Naive B cell (primary cell): ENCODE data around the gene ADAMTS1. TPM values are rescaled to one million over a fixed set of nuclear protein-coding genes. Genes with fewer than 3 reads are reported as not detected.
"Not testable (repeated sequence)": the region's sequence is repeated elsewhere in the genome, so short reads cannot be mapped to it uniquely, and the experiment has no call there.

Source experiments
- ATAC-seq, 2 donors: fragments of 150-1000 bp; cut with Tn5 transposase; 2 replicates each; pipeline ENCODE4 v1.10.0; 2021; ENCODE audit warnings: low read depth in 2 of 2, mild to moderate bottlenecking in 2 of 2, moderate library complexity in 2 of 2
- DNase-seq: peaks from one replicate; pipeline ENCODE4 v3.0.0; 2022
- H3K27ac Mint-ChIP-seq, 6 donors: one replicate each; pipeline ENCODE4 v1.8.0; 2020 to 2022; ENCODE audit warnings: mild to moderate bottlenecking in 6 of 6, mixed read lengths in 6 of 6, moderate library complexity in 5 of 6, inconsistent platforms in 2 of 6
- H3K27me3 Mint-ChIP-seq, 3 donors: one replicate each; pipeline ENCODE4 v1.8.0; 2021 to 2022; ENCODE audit warnings: mixed read lengths in 3 of 3, mild to moderate bottlenecking in 1 of 3
- H3K36me3 Mint-ChIP-seq, 2 donors: one replicate each; pipeline ENCODE4 v1.8.0; 2020 to 2022; ENCODE audit warnings: mixed read lengths in 2 of 2, inconsistent platforms in 1 of 2, mild to moderate bottlenecking in 1 of 2
- H3K4me1 Mint-ChIP-seq, 3 donors: one replicate each; pipeline ENCODE4 v1.8.0; 2020 to 2022; ENCODE audit warnings: mixed read lengths in 3 of 3, inconsistent platforms in 1 of 3, mild to moderate bottlenecking in 1 of 3, moderate library complexity in 1 of 3
- H3K4me3 Mint-ChIP-seq, 8 donors: one replicate each; pipeline ENCODE4 v1.8.0; 2020 to 2022; ENCODE audit warnings: mild to moderate bottlenecking in 8 of 8, mixed read lengths in 8 of 8, moderate library complexity in 8 of 8, inconsistent platforms in 2 of 8
- H3K9me3 Mint-ChIP-seq, 7 donors: one replicate each; pipeline ENCODE4 v1.8.0; 2020 to 2022; ENCODE audit warnings: mixed read lengths in 7 of 7, mild to moderate bottlenecking in 5 of 7, inconsistent platforms in 2 of 7, moderate library complexity in 1 of 7
- polyA plus RNA-seq, 6 donors: library from polyadenylated mRNA; unstranded; fragments of 300-500 nt; fragmentation: Illumina TruSeq; gene quantifications; one replicate each; pipeline ENCODE4 v1.2.3, GENCODE V29; 2021; ENCODE audit warnings: low read depth in 6 of 6

ADAMTS1 gene
- not detected for polyA plus RNA-seq

DNA sequence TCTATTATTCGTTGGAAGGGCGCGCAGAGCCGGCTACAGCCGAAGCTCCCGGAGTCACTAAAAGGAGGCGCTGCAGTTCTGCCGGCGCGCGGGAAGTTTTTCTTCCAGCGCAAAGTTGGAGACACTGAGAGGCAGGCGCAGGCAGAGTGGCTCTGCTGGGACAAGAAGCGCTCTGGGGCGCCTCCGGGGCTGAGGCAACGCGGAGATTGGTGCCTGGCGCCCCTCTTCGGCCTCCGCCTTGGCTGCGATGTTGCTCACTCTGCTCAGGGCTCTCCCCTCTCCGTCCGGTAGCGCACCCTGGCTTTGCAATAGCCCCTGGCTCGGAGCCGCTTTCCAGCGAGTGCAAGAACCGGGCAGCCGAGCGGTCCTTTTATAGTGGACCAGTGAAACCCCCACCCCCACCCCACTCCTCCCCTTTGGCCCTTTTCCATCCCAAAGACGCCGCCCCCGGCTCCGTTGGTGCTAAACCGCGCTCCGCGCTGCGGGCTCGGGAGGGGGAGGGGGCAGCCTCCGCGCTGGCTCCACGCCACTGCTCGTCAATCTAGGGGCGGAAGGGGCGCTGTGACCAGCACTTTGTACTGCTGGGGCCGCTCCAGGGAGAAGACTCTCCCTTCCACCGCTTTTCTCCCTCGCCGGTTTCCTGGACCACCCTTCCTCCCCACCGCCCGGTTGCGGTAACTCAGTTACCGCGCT is at the start of gene ADAMTS1:
ADAMTS1 (minus strand) TSS at position 344 of the 693 bp plus-strand sequence. CDS start 455 bp downstream, outside the sequence.
- Mint-ChIP-seq H3K9me3 (peaks cover 0 to 10% (median 5%) of the 10 kb centered on the region in 7 donors), H3K27ac (peak within 1 kb of the TSS in 2 of 6 donors; percentile 34 to 50), H3K4me3 (peak within 1 kb of the TSS; percentile 65 to 87 (median 76)), H3K36me3 (peaks cover 0 to 7% of the 10 kb centered on the region in 2 donors), H3K4me1 (peaks cover 28 to 35% (median 34%) of the 10 kb centered on the region in 3 donors), H3K27me3 (peaks cover 61 to 72% (median 62%) of the 10 kb centered on the region in 3 donors)
- no peak for ATAC-seq
- DNase-seq: no peak

DNA sequence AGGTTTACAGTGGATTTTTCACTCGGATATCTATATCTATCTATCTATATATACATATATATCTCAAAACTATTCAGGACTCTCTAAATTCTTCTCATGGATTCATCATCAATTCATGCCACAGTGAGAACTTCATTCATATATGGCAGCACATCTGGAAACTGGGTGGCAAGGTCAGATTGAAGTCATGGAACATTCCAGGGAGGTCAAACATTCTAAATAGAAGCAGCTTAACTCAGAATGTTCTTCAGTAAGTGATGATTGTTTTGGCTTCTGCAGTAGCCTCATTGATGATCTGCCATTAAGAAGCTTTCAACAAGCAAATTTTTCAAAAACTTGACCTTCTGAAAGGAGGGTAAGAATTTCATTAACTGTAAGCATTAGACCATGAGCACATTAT is 46.9 kb upstream of the ADAMTS1 start:
- ATAC-seq: no peak
- no peak overlapping the region for H3K27ac Mint-ChIP-seq
- no peak for DNase-seq
- no peaks in the 10 kb centered on the region for H3K27me3 Mint-ChIP-seq
- no peak overlapping the region for H3K4me3 Mint-ChIP-seq
- H3K36me3 Mint-ChIP-seq: no peaks in the 10 kb centered on the region
- no peaks in the 10 kb centered on the region for H3K4me1 Mint-ChIP-seq
- H3K9me3 Mint-ChIP-seq: peaks cover 0 to 2% (median 0%) of the 10 kb centered on the region in 7 donors

DNA sequence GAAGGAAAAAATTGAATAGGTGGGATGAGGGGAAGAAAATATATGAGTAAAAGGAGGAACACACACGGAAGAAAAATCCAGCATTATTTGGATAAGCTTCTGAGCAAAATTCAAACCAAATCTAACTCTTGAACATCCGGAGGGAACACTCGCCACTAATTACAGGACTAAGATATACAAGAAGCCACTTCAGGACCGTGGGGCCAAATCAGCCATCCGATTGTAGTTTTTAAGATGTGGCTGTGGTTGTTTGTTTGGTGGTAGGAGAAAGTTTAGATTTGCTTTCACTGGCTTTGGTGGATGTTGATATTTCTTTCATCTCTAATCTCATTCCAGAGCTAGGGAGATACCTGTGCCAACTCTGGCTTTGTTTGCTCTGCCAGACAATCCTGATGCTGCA is 43.7 kb upstream of the ADAMTS1 start:
- Mint-ChIP-seq H3K9me3 (no peaks in the 10 kb centered on the region), H3K27ac (no peak overlapping the region), H3K36me3 (no peaks in the 10 kb centered on the region), H3K4me1 (no peaks in the 10 kb centered on the region), H3K27me3 (peaks cover 0 to 7% (median 0%) of the 10 kb centered on the region in 3 donors), H3K4me3 (no peak overlapping the region)
- no peak for DNase-seq
- no peak for ATAC-seq

DNA sequence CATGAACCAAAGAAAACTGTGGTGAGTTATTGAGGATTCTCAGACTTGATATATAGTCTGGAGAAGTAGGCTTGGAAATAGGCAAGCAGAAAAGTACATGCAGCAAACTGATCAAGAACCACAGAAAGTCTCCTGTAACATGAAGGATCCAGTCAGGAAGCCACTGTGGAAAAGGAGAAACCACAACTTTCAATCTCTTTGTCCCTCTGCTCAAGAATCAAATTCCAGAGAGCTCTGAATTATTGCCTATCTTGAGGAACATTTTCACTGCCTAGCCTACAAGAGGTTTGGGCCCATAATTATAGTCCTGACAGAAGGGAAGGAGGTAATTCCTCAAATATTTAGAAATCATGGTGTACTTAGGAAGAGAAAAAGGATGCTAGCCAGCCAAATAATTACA is 43.0 kb upstream of the ADAMTS1 start:
- H3K4me1 Mint-ChIP-seq: no peaks in the 10 kb centered on the region
- no peak for DNase-seq
- H3K9me3 Mint-ChIP-seq: no peaks in the 10 kb centered on the region
- no peak for ATAC-seq
- no peak overlapping the region for H3K4me3 Mint-ChIP-seq
- no peaks in the 10 kb centered on the region for H3K36me3 Mint-ChIP-seq
- no peak overlapping the region for H3K27ac Mint-ChIP-seq
- H3K27me3 Mint-ChIP-seq: peaks cover 0 to 7% (median 0%) of the 10 kb centered on the region in 3 donors

DNA sequence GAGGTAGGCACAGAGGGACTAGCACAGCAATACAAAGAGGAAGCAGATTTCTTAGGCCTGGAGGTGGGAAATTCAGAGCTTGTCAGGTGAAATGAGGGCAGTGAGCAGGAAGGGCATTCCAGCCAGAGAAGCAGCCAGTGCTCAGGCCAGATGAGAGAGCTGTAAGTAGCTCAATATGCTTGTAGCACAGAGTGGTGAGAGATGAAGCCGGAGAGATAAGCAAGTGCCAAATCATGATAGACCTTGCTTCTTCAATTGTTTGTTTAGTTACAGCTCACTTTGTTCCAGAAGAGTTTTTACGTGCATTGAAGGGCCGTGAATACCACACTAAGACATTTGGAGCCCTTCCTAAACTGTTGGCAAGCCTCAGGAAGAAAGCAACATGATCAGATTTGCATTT is 42.0 kb upstream of the ADAMTS1 start:
- no peak overlapping the region for H3K27ac Mint-ChIP-seq
- no peak overlapping the region for H3K4me3 Mint-ChIP-seq
- peaks cover 0 to 7% (median 0%) of the 10 kb centered on the region in 3 donors for H3K27me3 Mint-ChIP-seq
- DNase-seq (no peak), ATAC-seq (no peak)
- no peaks in the 10 kb centered on the region for H3K9me3 Mint-ChIP-seq
- H3K4me1 Mint-ChIP-seq: no peaks in the 10 kb centered on the region
- no peaks in the 10 kb centered on the region for H3K36me3 Mint-ChIP-seq

DNA sequence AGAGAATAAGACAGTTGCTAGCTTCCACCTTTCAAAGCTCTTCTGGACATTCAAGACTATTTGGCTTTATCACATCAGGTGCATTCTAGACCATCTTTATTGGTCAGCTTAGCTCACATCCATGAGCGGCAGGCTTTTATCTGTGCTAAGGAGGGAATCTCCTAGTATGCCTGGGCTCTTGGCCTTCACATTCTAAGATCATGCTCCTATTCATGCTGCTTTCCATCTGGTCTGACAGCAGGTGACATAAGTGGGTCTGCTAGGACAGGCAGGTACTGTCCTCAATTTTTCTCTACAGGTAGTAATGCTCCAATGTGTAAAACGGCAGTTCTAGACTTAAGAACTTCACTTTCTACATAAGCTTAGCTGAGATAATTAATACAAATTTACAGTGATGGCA is 39.2 kb upstream of the ADAMTS1 start:
- H3K4me3 Mint-ChIP-seq: no peak overlapping the region
- no peaks in the 10 kb centered on the region for H3K36me3 Mint-ChIP-seq
- ATAC-seq (no peak), DNase-seq (no peak)
- H3K4me1 Mint-ChIP-seq: no peaks in the 10 kb centered on the region
- H3K27me3 Mint-ChIP-seq: peaks cover 0 to 7% (median 0%) of the 10 kb centered on the region in 3 donors
- no peak overlapping the region for H3K27ac Mint-ChIP-seq
- H3K9me3 Mint-ChIP-seq: no peaks in the 10 kb centered on the region

DNA sequence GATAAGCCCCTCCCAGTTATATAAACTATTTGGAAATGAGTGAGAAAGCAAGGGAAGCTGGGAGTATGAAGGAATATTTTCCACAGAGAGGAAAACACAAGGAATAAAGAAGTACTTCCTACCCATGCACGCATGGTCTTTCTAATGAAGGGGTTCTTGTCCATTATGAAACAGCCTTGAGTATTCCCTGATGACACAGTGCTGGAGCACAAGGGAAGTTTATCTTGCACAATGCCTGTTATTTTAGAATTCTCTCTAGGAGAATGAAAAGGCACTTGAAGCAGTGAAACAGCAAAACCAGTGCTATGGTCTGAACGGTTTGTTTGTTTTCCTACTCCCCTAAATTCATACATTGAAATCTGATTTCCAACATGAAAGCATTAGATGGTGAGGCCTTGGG is 38.6 kb upstream of the ADAMTS1 start:
- H3K36me3 Mint-ChIP-seq: no peaks in the 10 kb centered on the region
- H3K9me3 Mint-ChIP-seq: no peaks in the 10 kb centered on the region
- H3K27me3 Mint-ChIP-seq: peaks cover 0 to 9% (median 0%) of the 10 kb centered on the region in 3 donors
- no peak for DNase-seq
- no peaks in the 10 kb centered on the region for H3K4me1 Mint-ChIP-seq
- ATAC-seq: no peak
- no peak overlapping the region for H3K27ac Mint-ChIP-seq
- H3K4me3 Mint-ChIP-seq: no peak overlapping the region

DNA sequence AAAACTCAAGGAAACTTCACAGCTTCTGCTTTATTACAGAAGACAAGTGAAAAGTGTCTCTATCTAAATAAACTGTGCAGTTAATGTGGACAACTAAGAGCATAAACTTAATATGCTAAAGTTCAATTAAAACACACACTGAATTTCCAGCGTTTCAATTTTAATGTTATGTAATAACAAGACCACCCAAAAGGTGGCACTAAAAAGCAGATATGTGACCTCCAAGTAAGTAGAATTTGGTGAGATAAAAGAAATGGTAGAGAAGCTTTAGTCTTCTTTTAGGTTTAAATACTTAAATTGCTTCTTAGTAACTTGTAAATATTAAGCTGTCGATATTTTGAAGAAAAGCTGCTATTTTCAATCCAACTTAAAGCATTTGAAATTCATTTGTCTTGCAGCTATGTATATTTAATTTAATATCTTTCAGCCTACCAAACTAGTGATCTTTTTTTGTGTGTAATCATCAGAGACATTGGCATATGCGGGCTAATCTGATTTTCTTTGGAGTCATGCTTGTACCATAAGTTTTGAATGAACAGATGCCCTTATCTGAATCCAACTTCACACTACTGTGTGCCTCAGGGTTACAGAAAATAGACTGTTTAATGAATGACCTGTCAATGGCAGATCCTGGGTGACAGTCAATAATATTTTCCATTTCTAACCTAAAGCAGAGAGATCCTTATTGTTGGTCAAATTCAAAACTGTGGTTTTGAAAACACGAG is 36.5 kb upstream of the ADAMTS1 start:
- H3K4me3 Mint-ChIP-seq: no peak overlapping the region
- peaks cover 0 to 5% (median 0%) of the 10 kb centered on the region in 3 donors for H3K4me1 Mint-ChIP-seq
- H3K27me3 Mint-ChIP-seq: peaks cover 0 to 9% (median 0%) of the 10 kb centered on the region in 3 donors
- H3K36me3 Mint-ChIP-seq: no peaks in the 10 kb centered on the region
- H3K9me3 Mint-ChIP-seq: no peaks in the 10 kb centered on the region
- DNase-seq (no peak), ATAC-seq (no peak)
- no peak overlapping the region for H3K27ac Mint-ChIP-seq

DNA sequence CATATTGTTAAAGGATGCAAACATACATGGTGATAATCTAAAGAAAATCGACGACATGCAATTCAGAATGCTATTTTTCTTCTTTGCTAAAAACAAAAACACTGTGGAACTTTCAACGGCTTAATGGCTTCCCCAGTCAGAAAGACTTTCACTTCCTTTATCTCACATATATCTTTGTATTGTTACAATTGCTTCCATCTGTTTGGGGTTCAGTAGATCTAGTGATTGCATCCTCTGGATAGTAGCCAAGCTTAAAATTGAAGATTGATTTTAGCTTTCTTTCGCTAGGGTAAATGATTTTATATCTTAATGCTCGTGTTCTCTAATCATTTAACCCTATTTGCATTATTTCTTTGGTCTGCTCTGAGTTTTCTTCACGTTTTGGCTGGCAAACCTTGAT is 31.8 kb upstream of the ADAMTS1 start:
- no peak for DNase-seq
- Mint-ChIP-seq H3K9me3 (no peaks in the 10 kb centered on the region), H3K27ac (no peak overlapping the region), H3K27me3 (peaks cover 0 to 3% (median 0%) of the 10 kb centered on the region in 3 donors), H3K4me1 (peaks cover 0 to 5% (median 0%) of the 10 kb centered on the region in 3 donors), H3K4me3 (no peak overlapping the region), H3K36me3 (no peaks in the 10 kb centered on the region)
- ATAC-seq: no peak

DNA sequence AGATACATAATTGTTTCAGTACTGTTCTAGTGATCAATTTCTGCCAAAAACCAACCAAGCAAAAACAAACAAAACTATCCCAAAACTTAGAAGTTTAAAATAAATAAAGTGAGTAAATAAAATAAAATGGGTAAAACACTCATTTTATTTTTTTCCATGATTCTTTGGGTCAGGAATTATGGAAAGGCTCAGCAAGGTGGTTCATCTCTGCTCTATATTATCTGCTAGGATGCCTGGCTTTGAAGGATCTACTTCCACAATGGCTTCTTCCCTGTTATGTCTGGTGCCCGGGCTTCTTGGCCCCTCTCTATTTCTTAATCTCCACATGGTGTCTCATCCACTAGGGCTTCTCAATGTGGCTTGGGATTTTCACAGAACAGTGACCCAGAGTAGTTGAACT is 29.1 kb upstream of the ADAMTS1 start:
- H3K4me1 Mint-ChIP-seq: peaks cover 0 to 5% (median 0%) of the 10 kb centered on the region in 3 donors
- H3K27ac Mint-ChIP-seq: no peak overlapping the region
- ATAC-seq (no peak), DNase-seq (no peak)
- H3K9me3 Mint-ChIP-seq: peaks cover 0 to 2% (median 0%) of the 10 kb centered on the region in 7 donors
- no peaks in the 10 kb centered on the region for H3K36me3 Mint-ChIP-seq
- peaks cover 0 to 7% (median 0%) of the 10 kb centered on the region in 3 donors for H3K27me3 Mint-ChIP-seq
- no peak overlapping the region for H3K4me3 Mint-ChIP-seq

DNA sequence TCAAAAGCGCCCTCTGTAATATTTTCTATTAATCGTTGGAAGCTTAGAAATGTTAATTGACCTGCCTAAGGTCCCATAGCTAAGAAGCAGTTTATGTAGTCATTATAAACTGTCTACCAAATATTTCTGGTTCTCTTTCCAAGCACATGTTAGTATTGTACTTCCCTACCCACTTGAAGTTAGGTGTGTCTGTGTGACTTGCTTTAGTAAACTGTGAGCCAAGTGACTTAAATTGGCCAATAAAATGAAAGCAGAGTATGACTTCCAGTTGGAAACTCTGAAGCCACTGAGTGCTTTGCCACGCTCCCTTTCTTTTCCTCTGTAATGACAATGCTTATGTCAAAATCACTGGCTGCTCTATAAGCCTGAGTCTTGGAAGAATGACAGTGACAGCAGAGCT is 20.6 kb upstream of the ADAMTS1 start:
- Mint-ChIP-seq H3K27ac (no peak overlapping the region), H3K9me3 (peaks cover 0 to 4% (median 2%) of the 10 kb centered on the region in 7 donors), H3K4me3 (no peak overlapping the region), H3K4me1 (no peaks in the 10 kb centered on the region), H3K36me3 (no peaks in the 10 kb centered on the region), H3K27me3 (peaks cover 0 to 5% (median 0%) of the 10 kb centered on the region in 3 donors)
- ATAC-seq: no peak
- no peak for DNase-seq

DNA sequence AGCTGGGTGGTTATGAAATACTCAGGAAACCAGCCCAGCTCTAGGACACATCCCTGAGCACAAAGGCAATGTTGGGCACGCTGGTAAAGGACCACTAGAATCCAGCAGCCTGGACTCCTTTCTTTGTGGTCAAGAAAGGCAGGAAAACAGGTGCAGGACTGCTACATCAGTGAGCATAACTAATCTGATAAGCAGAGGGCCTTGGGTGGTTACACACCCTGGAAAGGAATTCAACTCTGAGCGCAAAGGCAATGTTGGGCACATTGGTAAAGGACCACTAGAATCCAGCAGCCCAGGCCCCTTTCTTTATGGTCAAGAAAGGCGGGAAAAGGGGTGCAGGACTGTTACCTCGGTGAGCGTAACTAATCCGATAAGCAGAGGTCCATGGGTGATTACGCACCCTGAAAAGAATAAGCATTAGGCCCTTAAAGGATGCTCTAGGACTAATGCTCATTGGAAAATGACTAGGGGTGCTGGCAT is 11.7 kb upstream of the ADAMTS1 start:
- H3K36me3 Mint-ChIP-seq, H3K4me3 Mint-ChIP-seq, H3K4me1 Mint-ChIP-seq, H3K27ac Mint-ChIP-seq, H3K9me3 Mint-ChIP-seq, ATAC-seq, DNase-seq: not testable (repeated sequence)
- peaks cover 7 to 16% (median 7%) of the 10 kb centered on the region in 3 donors for H3K27me3 Mint-ChIP-seq

DNA sequence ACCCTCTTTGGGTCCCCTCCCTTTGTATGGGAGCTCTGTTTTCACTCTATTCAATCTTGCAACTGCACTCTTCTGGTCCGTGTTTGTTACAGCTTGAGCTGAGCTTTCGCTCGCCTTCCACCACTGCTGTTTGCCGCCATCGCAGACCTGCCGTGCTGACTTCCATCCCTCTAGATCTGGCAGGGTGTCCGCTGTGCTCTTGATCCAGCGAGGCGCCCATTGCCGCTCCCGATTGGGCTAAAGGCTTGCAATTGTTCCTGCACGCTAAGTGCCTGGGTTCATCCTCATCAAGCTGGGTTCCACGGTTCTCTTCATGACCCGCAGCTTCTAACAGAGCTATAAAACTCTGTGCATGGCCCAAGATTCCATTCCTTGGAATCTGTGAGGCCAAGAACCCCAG is 9.5 kb upstream of the ADAMTS1 start:
- H3K36me3 Mint-ChIP-seq, H3K4me1 Mint-ChIP-seq, H3K27ac Mint-ChIP-seq, H3K4me3 Mint-ChIP-seq, H3K9me3 Mint-ChIP-seq, DNase-seq, ATAC-seq: not testable (repeated sequence)
- H3K27me3 Mint-ChIP-seq: peaks cover 13 to 26% (median 19%) of the 10 kb centered on the region in 3 donors

DNA sequence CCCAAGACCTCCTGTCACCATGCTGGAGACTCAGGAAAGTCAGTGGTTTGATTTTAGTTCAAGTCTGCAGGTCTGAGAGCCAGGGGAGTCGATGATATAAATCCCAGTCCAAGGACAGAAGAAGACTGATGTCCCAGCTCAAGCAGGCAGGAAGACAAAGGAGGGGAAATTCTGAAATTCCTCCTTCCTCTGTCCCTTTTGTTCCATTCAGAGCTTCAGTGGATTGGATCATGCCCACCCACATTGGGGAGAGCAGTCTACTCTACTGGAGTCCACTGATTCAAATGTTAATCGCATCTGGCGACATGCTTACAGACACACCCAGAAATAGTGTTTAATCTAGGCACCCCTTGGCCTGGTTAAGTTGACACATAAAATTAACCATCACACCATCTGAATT is 7.2 kb upstream of the ADAMTS1 start:
- H3K4me3 Mint-ChIP-seq: no peak overlapping the region
- H3K27me3 Mint-ChIP-seq: peaks cover 24 to 33% (median 27%) of the 10 kb centered on the region in 3 donors
- no peaks in the 10 kb centered on the region for H3K9me3 Mint-ChIP-seq
- no peak overlapping the region for H3K27ac Mint-ChIP-seq
- peaks cover 0 to 1% (median 0%) of the 10 kb centered on the region in 3 donors for H3K4me1 Mint-ChIP-seq
- no peaks in the 10 kb centered on the region for H3K36me3 Mint-ChIP-seq
- ATAC-seq (no peak), DNase-seq (no peak)
